ENCODE data around the gene BRDT. TPM values are rescaled to one million over a fixed set of nuclear protein-coding genes. Genes with fewer than 3 reads are reported as not detected.

Gene BRDT
- total RNA-seq: not detected
- long read RNA-seq: 0 reads

GRCh38 chr1:91949356-91949699 lies at the start of gene BRDT:
Gene BRDT, plus strand, starts transcription at chr1:91949401. Its CDS starts 13,354 bp downstream, at chr1:91962755.
- Histone ChIP-seq H3K4me3 (no peak within 1 kb of the TSS), H3K27ac (no peak within 1 kb of the TSS), H3K36me3 (no peaks in the 10 kb centered on the region), H3K9me3 (no peaks in the 10 kb centered on the region), H3K27me3 (no peaks in the 10 kb centered on the region), H3K4me1 (no peaks in the 10 kb centered on the region)
- intact Hi-C loops (cut with DNase I): no loop called here
- no peak for TF ChIP-seq CTCF (IDR thresholded peaks at IDR 0.05)
- DNase-seq: no peak
- peak; percentile 16 for ATAC-seq

- Histone ChIP-seq H3K36me3 (no peaks in the 10 kb centered on the region), H3K4me3 (no peak overlapping the region), H3K27ac (no peak overlapping the region), H3K27me3 (no peaks in the 10 kb centered on the region), H3K9me3 (no peaks in the 10 kb centered on the region), H3K4me1 (peaks cover 3% of the 10 kb centered on the region)
- TF ChIP-seq CTCF (IDR thresholded peaks at IDR 0.05): no peak
- intact Hi-C loops (cut with DNase I): no loop called here
- ATAC-seq (no peak), DNase-seq (no peak)
Measured at GRCh38 chr1:91900562-91900961, 48.6 kb upstream of the BRDT start.

GRCh38 chr1:91901231-91901630 lies 48.0 kb upstream of the BRDT start:
- ATAC-seq (no peak), DNase-seq (no peak)
- Histone ChIP-seq H3K27ac (no peak overlapping the region), H3K9me3 (no peaks in the 10 kb centered on the region), H3K4me1 (peaks cover 3% of the 10 kb centered on the region), H3K27me3 (no peaks in the 10 kb centered on the region), H3K36me3 (no peaks in the 10 kb centered on the region), H3K4me3 (no peak overlapping the region)
- intact Hi-C loops (cut with DNase I): no loop called here
- TF ChIP-seq CTCF (IDR thresholded peaks at IDR 0.05): no peak

- Histone ChIP-seq H3K4me3 (no peak overlapping the region), H3K36me3 (no peaks in the 10 kb centered on the region), H3K27ac (no peak overlapping the region), H3K9me3 (no peaks in the 10 kb centered on the region), H3K4me1 (no peaks in the 10 kb centered on the region), H3K27me3 (no peaks in the 10 kb centered on the region)
- DNase-seq (no peak), ATAC-seq (no peak)
- intact Hi-C loops (cut with DNase I): no loop called here
- no peak for TF ChIP-seq CTCF (IDR thresholded peaks at IDR 0.05)
Measured at GRCh38 chr1:91912266-91912665, 36.9 kb upstream of the BRDT start.

GRCh38 chr1:91913018-91913417 lies 36.2 kb upstream of the BRDT start:
- ATAC-seq (no peak), DNase-seq (no peak)
- no peaks in the 10 kb centered on the region for H3K36me3 ChIP-seq
- no peaks in the 10 kb centered on the region for H3K27me3 ChIP-seq
- H3K4me3 ChIP-seq: no peak overlapping the region
- H3K27ac ChIP-seq: no peak overlapping the region
- H3K4me1 ChIP-seq: no peaks in the 10 kb centered on the region
- no peak for TF ChIP-seq CTCF (IDR thresholded peaks at IDR 0.05)
- intact Hi-C loops (cut with DNase I): no loop called here
- no peaks in the 10 kb centered on the region for H3K9me3 ChIP-seq

GRCh38 chr1:91916046-91916445 lies 33.2 kb upstream of the BRDT start:
- Histone ChIP-seq H3K27me3 (no peaks in the 10 kb centered on the region), H3K27ac (no peak overlapping the region), H3K4me3 (no peak overlapping the region), H3K36me3 (no peaks in the 10 kb centered on the region), H3K9me3 (no peaks in the 10 kb centered on the region), H3K4me1 (no peaks in the 10 kb centered on the region)
- no peak for DNase-seq
- intact Hi-C loops (cut with DNase I): no loop called here
- no peak for ATAC-seq
- TF ChIP-seq CTCF (IDR thresholded peaks at IDR 0.05): no peak

Measured in upper lobe of right lung (tissue), 1 donor.